ENCODE data around the gene PIK3C2G. TPM values are rescaled to one million over a fixed set of nuclear protein-coding genes. Genes with fewer than 3 reads are reported as not detected.

The PIK3C2G gene
- total RNA-seq, 1 experiment from 2014 or later = not detected

- Mint-ChIP-seq H3K9me3 (peaks cover 0 to 9% of the 10 kb centered on the region in 2 experiments; a peak in 1 of 5 replicates), H3K27me3 (ENCODE audit: low read depth) (no peaks in the 10 kb centered on the region), H3K27ac (peak overlapping the region in 2 of 3 experiments; percentile 16 to 23; a peak in 1 of 7 replicates), H3K4me3 (no peak overlapping the region), H3K4me1 (peaks cover 13 to 19% of the 10 kb centered on the region in 2 experiments), H3K36me3 (ENCODE audit: insufficient read depth in 1 of 3, low read depth in 3 of 3) (peaks cover 0 to 9% (median 2%) of the 10 kb centered on the region in 3 experiments; a peak in 3 of 7 replicates)
- H2BK20ac ChIP-seq (ENCODE audit: low read depth, low read length, poor library complexity, severe bottlenecking) = no peak overlapping the region
- no peak overlapping the region for H3K9ac ChIP-seq (ENCODE audit: extremely low read depth, insufficient read length, low read length)
- H3K27ac ChIP-seq (ENCODE audit: insufficient read length, low read depth, low read length) = no peak overlapping the region
- no peak overlapping the region for H2BK12ac ChIP-seq (ENCODE audit: insufficient read length, low read depth, low read length)
- H3K56ac ChIP-seq (ENCODE audit: insufficient read length, low read depth, low read length) = no peak overlapping the region
- no peak overlapping the region for H2BK15ac ChIP-seq (ENCODE audit: low read depth, low read length)
- H4K20me1 ChIP-seq (ENCODE audit: control insufficient read depth, insufficient read depth, insufficient read length) = no peaks in the 10 kb centered on the region
- no peaks in the 10 kb centered on the region for H3K27me3 ChIP-seq (ENCODE audit: insufficient read depth, low read length)
- H3K9me3 ChIP-seq (ENCODE audit: control insufficient read depth, low read depth, low read length) = no peaks in the 10 kb centered on the region
- WGBS (ENCODE audit: extremely low coverage, insufficient read length, low lambda C conversion rate) = no CpG with 5 or more reads among the region's 4 CpGs
- H3K23me2 ChIP-seq (ENCODE audit: insufficient read length, low read depth, low read length, poor library complexity, severe bottlenecking) = no peaks in the 10 kb centered on the region
- peaks cover 4% of the 10 kb centered on the region for H3K4me1 ChIP-seq (ENCODE audit: insufficient read depth, low read length)
- no peak for TF ChIP-seq CTCF (conservative IDR thresholded peaks at IDR 0.05)
- H4K8ac ChIP-seq (replicated peaks; ENCODE audit: insufficient read length, low read depth, low read length) = no peak overlapping the region
- no peak overlapping the region for H4K91ac ChIP-seq (ENCODE audit: insufficient read length, low read depth, low read length)
- H4K5ac ChIP-seq (ENCODE audit: insufficient read length, low read depth, low read length) = no peak overlapping the region
- H2AK5ac ChIP-seq (ENCODE audit: insufficient read length, low read length) = no peak overlapping the region
- no peak overlapping the region for H2BK5ac ChIP-seq (ENCODE audit: insufficient read length, low read length)
- no peak overlapping the region for H3K14ac ChIP-seq (ENCODE audit: insufficient read depth, low read length)
- H3K23ac ChIP-seq (ENCODE audit: insufficient read length, low read depth, low read length) = no peak overlapping the region
- H3K4ac ChIP-seq (ENCODE audit: low read depth, low read length) = no peak overlapping the region
- H2BK120ac ChIP-seq (ENCODE audit: low read depth, low read length, poor library complexity, severe bottlenecking) = no peak overlapping the region
- no peak overlapping the region for H3T11ph ChIP-seq (ENCODE audit: low read length)
- H3K79me1 ChIP-seq (ENCODE audit: insufficient read depth, low read depth, low read length, poor library complexity, severe bottlenecking) = no peaks in the 10 kb centered on the region
- H3K4me2 ChIP-seq (ENCODE audit: insufficient read depth, insufficient read length, low read length) = no peak overlapping the region
- DNase-seq = peak; percentile 52
- H3K18ac ChIP-seq (ENCODE audit: insufficient read length, low read depth, low read length) = no peak overlapping the region
- no peaks in the 10 kb centered on the region for H3K79me2 ChIP-seq (ENCODE audit: insufficient read depth, low read length)
- peak overlapping the region; percentile 44 for H2AFZ ChIP-seq (ENCODE audit: low read length)
These were observed 22.5 kb downstream of the PIK3C2G start for GRCh38 chr12:18283831-18284230.
